ENCODE results near the gene SLC5A10. TPM values are rescaled to one million over a fixed set of nuclear protein-coding genes. Genes with fewer than 3 reads are reported as not detected.

The SLC5A10 gene
- total RNA-seq, 1 donor from 2014 or later, result not detected

DNA sequence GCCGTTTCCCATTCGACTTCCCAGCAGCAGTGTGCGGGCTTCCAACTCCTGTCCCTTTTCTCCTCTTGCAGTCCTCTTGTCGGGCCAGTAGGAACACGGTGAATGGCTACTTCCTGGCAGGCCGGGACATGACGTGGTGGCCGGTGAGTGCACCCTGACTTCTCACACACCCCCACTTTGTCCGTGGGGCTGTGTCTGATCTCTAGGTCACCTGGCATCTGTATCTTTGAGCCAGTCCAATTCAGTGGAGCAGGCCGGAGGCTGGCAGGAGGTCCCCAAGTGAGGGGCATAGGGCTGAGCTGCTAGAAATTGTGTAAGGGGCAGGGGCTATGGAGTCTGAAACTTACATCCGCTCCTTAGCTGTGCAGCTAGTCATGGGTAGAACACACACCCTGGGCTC lies 6.6 kb downstream of the SLC5A10 start:
- no peak for DNase-seq
- TF ChIP-seq, protein P1, sequence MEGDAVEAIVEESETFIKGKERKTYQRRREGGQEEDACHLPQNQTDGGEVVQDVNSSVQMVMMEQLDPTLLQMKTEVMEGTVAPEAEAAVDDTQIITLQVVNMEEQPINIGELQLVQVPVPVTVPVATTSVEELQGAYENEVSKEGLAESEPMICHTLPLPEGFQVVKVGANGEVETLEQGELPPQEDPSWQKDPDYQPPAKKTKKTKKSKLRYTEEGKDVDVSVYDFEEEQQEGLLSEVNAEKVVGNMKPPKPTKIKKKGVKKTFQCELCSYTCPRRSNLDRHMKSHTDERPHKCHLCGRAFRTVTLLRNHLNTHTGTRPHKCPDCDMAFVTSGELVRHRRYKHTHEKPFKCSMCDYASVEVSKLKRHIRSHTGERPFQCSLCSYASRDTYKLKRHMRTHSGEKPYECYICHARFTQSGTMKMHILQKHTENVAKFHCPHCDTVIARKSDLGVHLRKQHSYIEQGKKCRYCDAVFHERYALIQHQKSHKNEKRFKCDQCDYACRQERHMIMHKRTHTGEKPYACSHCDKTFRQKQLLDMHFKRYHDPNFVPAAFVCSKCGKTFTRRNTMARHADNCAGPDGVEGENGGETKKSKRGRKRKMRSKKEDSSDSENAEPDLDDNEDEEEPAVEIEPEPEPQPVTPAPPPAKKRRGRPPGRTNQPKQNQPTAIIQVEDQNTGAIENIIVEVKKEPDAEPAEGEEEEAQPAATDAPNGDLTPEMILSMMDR (IDR thresholded peaks at IDR 0.05), result no peak
- Mint-ChIP-seq H3K9me3 (no peaks in the 10 kb centered on the region), H3K4me3 (no peak overlapping the region), H3K27me3 (no peaks in the 10 kb centered on the region), H3K36me3 (ENCODE audit: low read depth) (no peaks in the 10 kb centered on the region), H3K4me1 (peaks cover 12% of the 10 kb centered on the region), H3K27ac (no peak overlapping the region)
- no peak for ATAC-seq (ENCODE audit: low read depth)
- intact Hi-C loops (cut with micrococcal nuclease), result no loop called here
- ChIA-PET POLR2A (no interaction called here), CTCF (no interaction called here)

DNA sequence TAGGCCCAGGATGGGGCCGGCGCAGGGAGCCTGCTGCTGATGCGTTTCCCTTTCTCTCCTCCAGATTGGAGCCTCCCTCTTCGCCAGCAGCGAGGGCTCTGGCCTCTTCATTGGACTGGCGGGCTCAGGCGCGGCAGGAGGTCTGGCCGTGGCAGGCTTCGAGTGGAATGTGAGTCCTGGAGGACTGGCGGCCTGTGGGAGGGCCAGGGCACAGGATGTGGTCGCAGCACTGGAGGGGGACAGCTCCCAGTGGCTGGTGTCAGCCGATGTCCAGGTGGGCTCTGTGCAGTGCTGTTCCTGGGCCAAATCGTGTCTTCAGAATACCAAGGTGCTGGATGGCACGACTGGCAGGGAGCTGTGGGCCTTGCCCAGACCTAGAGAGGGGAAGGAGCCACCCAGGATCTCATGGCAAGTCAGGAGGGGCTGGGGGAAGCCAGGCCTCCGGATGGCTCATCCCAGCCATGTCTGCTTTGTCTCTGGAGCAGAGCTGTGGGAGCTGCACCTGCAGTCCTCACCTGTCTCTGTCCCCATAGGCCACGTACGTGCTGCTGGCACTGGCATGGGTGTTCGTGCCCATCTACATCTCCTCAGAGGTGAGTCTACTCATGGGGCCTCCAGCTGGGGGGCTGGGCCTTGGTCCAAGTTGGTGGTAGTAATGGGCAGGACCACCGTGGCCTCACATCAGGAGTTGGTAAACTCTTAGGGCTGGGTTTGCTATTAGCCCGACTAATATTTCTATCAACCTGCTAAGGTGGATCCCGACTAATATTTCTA lies 7.3 kb downstream of the SLC5A10 start:
- no peaks in the 10 kb centered on the region for H3K27me3 Mint-ChIP-seq
- no peaks in the 10 kb centered on the region for H3K36me3 Mint-ChIP-seq (ENCODE audit: low read depth)
- no peak overlapping the region for H3K27ac Mint-ChIP-seq
- DNase-seq, result no peak
- ChIA-PET POLR2A (interaction anchor here (0.6 kb wide), 1 partner anchor 73 kb away, joined by 3 read pairs; no protein-coding TSS in a partner anchor), CTCF (no interaction called here)
- H3K4me3 Mint-ChIP-seq, result no peak overlapping the region
- peaks cover 12% of the 10 kb centered on the region for H3K4me1 Mint-ChIP-seq
- TF ChIP-seq, protein P1 (IDR thresholded peaks at IDR 0.05), result no peak
- ATAC-seq (ENCODE audit: low read depth), result no peak
- intact Hi-C loops (cut with micrococcal nuclease), result no loop called here
- no peaks in the 10 kb centered on the region for H3K9me3 Mint-ChIP-seq

DNA sequence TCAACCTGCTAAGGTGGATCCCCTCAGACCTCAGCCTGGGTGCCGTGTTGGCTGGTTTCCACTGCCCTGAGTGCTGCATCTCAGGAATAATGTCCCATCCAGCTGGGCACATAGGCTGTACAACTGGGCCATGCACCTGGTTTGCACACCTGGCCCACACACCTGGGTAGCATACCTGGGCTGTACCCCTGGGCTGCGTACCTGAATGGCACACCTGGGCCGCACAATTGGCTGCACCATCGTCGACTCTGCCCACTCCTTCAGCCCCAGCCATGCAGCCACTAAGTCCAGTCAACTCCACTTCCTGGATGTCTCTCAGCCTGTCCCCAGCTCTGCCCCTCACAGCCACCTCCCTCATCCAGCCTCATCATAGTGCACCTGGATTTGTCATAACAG lies 7.9 kb downstream of the SLC5A10 start:
- H3K27me3 Mint-ChIP-seq, result no peaks in the 10 kb centered on the region
- TF ChIP-seq, protein P1 (IDR thresholded peaks at IDR 0.05), result no peak
- ATAC-seq (ENCODE audit: low read depth) (no peak), DNase-seq (no peak)
- no peaks in the 10 kb centered on the region for H3K36me3 Mint-ChIP-seq (ENCODE audit: low read depth)
- peaks cover 12% of the 10 kb centered on the region for H3K4me1 Mint-ChIP-seq
- ChIA-PET POLR2A (interaction anchor here (0.6 kb wide), 1 partner anchor 73 kb away, joined by 3 read pairs; no protein-coding TSS in a partner anchor), CTCF (interaction anchor here (1.4 to 1.6 kb wide), 3 partner anchors 15 to 37 kb away, joined by 4 to 6 read pairs (median 4); no protein-coding TSS in a partner anchor)
- H3K9me3 Mint-ChIP-seq, result no peaks in the 10 kb centered on the region
- H3K27ac Mint-ChIP-seq, result no peak overlapping the region
- no peak overlapping the region for H3K4me3 Mint-ChIP-seq
- intact Hi-C loops (cut with micrococcal nuclease), result loop anchor here (10.0 kb wide), 2 partner anchors 55 to 145 kb away; no protein-coding TSS in a partner anchor

DNA sequence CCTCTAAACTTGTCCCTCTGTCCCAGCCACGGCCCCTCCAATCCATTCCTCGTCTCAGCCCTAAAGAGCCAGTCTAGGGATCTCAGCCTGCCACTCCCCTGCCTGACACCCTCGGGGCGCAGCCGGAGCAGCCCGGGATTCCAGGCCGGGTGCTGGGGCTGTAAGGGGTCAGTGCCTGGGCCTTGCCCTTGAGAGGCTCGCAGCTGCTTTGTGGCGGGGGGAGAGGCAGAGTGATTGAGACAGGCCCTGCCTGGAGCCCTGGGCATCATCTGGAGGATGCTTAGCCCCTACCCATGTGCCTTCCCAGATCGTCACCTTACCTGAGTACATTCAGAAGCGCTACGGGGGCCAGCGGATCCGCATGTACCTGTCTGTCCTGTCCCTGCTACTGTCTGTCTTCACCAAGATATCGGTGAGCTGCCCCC lies 8.3 kb downstream of the SLC5A10 start:
- no peaks in the 10 kb centered on the region for H3K27me3 Mint-ChIP-seq
- ChIA-PET POLR2A (interaction anchor here (0.8 to 1.2 kb wide), 2 partner anchors 101 to 104 kb away, joined by 3 to 4 read pairs; no protein-coding TSS in a partner anchor), CTCF (interaction anchor here (1.1 to 1.6 kb wide), 8 partner anchors 9 to 77 kb away, joined by 3 to 6 read pairs (median 4); no protein-coding TSS in a partner anchor)
- H3K9me3 Mint-ChIP-seq, result no peaks in the 10 kb centered on the region
- peaks cover 11% of the 10 kb centered on the region for H3K4me1 Mint-ChIP-seq
- no peak overlapping the region for H3K4me3 Mint-ChIP-seq
- no peak for DNase-seq
- intact Hi-C loops (cut with micrococcal nuclease), result loop anchor here (10.0 kb wide), 2 partner anchors 55 to 145 kb away; no protein-coding TSS in a partner anchor
- H3K27ac Mint-ChIP-seq, result no peak overlapping the region
- ATAC-seq (ENCODE audit: low read depth), result no peak
- no peaks in the 10 kb centered on the region for H3K36me3 Mint-ChIP-seq (ENCODE audit: low read depth)
- TF ChIP-seq, protein P1 (IDR thresholded peaks at IDR 0.05), result no peak

Measured in activated B cell treated with CpG ODN at 0.5 μM for 24 hours (primary cell).